H1 (cell line): ENCODE results near the gene C15orf62.

ENCODE experiments used
- CREB1 ChIP-seq: IDR thresholded peaks from 2 replicates; pipeline ENCODE4 v1.6.1; 2012; ENCODE audit warnings: inconsistent platforms
- EGR1 ChIP-seq: IDR thresholded peaks from 2 replicates; pipeline ENCODE4 v1.6.1; 2011; ENCODE audit warnings: low read depth, low read length, borderline replicate concordance
- EP300 ChIP-seq, 2 experiments: IDR thresholded peaks; 1 replicate in 1 of 2; 2 replicates in 1 of 2; pipeline ENCODE4 v1.6.1; 2011 to 2012; ENCODE audit warnings: low read depth in 2 of 2, low read length in 2 of 2, mild to moderate bottlenecking in 2 of 2, borderline replicate concordance in 1 of 2, inconsistent platforms in 1 of 2, moderate library complexity in 1 of 2
- EZH2 ChIP-seq: fragments of 200-600 bp; sonication (generic); IDR thresholded peaks from 2 replicates; pipeline ENCODE4 v1.7.1; 2012; ENCODE audit warnings: low read depth, mild to moderate bottlenecking, moderate library complexity, low read length, inconsistent platforms; ENCODE audit not compliant: severe bottlenecking
- GABPA ChIP-seq: IDR thresholded peaks from 2 replicates; pipeline ENCODE4 v1.6.1; 2011; ENCODE audit warnings: mild to moderate bottlenecking, low read length, moderate library complexity, borderline replicate concordance; ENCODE audit not compliant: insufficient read depth
- POLR2A ChIP-seq, 2 experiments: IDR thresholded peaks; 1 replicate in 1 of 2; 2 replicates in 1 of 2; pipeline ENCODE4 v1.6.1; 2011; ENCODE audit warnings: low read depth in 2 of 2, low read length in 2 of 2, mild to moderate bottlenecking in 2 of 2; ENCODE audit errors: control extremely low read depth in 1 of 2
- SRF ChIP-seq: IDR thresholded peaks from 2 replicates; pipeline ENCODE4 v1.6.1; 2011; ENCODE audit warnings: mild to moderate bottlenecking, low read depth, low read length, moderate library complexity
- TF ChIP-seq, protein P1 (sequence below), 3 experiments: IDR thresholded peaks; 1 replicate in 2 of 3; 2 replicates in 1 of 3; pipeline versions ENCODE4 v1.5.1 to v1.6.1; 2011; ENCODE audit warnings: low read length in 3 of 3, mild to moderate bottlenecking in 3 of 3, inconsistent platforms in 2 of 3, low read depth in 1 of 3, moderate library complexity in 1 of 3; ENCODE audit not compliant: insufficient read depth in 1 of 3; ENCODE audit errors: control extremely low read depth in 1 of 3

DNA sequence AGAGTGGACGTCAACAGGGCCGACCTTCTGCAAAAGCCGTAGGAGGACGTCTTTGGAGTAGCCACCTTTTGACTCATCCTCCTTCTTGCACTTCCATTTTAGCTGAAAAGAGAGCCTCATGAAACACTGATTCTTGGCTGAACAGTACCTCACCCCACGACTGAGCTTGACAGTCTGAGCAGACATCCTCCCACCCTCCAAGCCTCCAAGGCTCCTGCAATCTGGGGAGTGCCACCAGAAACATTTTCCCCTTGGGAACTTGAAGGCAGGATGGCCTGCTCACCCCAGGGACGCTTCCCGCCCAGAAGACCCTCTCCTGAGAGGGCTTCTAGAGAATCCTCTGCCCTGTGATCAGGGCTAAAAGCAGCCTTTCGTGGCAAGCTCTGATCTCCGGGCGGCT lies 5.2 kb downstream of the C15orf62 start:
- no peak for TF ChIP-seq EGR1
- no peak for TF ChIP-seq CREB1
- TF ChIP-seq SRF: no peak
- no peak for TF ChIP-seq EZH2
- TF ChIP-seq, protein P1, sequence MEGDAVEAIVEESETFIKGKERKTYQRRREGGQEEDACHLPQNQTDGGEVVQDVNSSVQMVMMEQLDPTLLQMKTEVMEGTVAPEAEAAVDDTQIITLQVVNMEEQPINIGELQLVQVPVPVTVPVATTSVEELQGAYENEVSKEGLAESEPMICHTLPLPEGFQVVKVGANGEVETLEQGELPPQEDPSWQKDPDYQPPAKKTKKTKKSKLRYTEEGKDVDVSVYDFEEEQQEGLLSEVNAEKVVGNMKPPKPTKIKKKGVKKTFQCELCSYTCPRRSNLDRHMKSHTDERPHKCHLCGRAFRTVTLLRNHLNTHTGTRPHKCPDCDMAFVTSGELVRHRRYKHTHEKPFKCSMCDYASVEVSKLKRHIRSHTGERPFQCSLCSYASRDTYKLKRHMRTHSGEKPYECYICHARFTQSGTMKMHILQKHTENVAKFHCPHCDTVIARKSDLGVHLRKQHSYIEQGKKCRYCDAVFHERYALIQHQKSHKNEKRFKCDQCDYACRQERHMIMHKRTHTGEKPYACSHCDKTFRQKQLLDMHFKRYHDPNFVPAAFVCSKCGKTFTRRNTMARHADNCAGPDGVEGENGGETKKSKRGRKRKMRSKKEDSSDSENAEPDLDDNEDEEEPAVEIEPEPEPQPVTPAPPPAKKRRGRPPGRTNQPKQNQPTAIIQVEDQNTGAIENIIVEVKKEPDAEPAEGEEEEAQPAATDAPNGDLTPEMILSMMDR (IDR thresholded peaks at IDR 0.05; ENCODE audit: control extremely low read depth in 1 of 3, insufficient read depth in 1 of 3, low read depth in 1 of 3, low read length in 3 of 3): no peak
- TF ChIP-seq GABPA: no peak
- no peak for TF ChIP-seq POLR2A (IDR thresholded peaks at IDR 0.05; ENCODE audit: control extremely low read depth in 1 of 2, low read depth in 2 of 2, low read length in 2 of 2)
- no peak for TF ChIP-seq EP300 (IDR thresholded peaks at IDR 0.05; ENCODE audit: borderline replicate concordance in 1 of 2, low read depth in 2 of 2, low read length in 2 of 2)
